ENCODE measurements around the gene SEC24B. TPM values are rescaled to one million over a fixed set of nuclear protein-coding genes. Genes with fewer than 3 reads are reported as not detected.

SEC24B gene
- total RNA-seq, 2 donors from 2014 or later, result 42.5 to 48.6 TPM

DNA sequence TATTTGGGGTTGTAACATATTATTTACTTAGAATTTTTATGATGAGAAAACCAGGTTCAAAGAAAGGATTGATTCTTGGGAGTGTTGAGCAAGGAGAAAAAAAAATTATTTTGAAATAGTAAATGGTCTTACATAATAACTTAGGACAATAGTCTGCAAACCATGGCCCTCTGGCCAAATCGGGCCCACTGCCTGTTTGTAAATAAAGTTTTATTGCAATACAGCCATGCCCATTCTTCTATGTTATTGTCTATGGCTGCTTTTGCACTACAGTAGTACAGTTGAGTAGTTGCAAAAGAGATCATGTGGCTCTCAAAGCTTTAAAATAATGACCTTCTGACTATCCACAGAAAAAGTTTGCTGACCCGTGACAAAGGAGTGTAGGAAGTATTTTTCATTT lies 63.3 kb downstream of the SEC24B start:
- no peaks in the 10 kb centered on the region for H3K4me1 Mint-ChIP-seq
- no peak overlapping the region for H3K27ac Mint-ChIP-seq
- no peaks in the 10 kb centered on the region for H3K9me3 Mint-ChIP-seq
- DNase-seq, result no peak
- Histone ChIP-seq H3K27ac (ENCODE audit: low read depth, low read length) (no peak overlapping the region), H3K4me3 (ENCODE audit: low read length) (no peak overlapping the region), H3K36me3 (ENCODE audit: control insufficient read depth, insufficient read depth, low read length) (peaks cover 80% of the 10 kb centered on the region), H3K27me3 (ENCODE audit: control insufficient read depth, insufficient read depth, low read length, poor library complexity, severe bottlenecking) (no peaks in the 10 kb centered on the region), H3K9ac (ENCODE audit: extremely low read depth, low read length, poor library complexity, severe bottlenecking) (no peak overlapping the region), H3K4me1 (ENCODE audit: control insufficient read depth, insufficient read depth, low read length) (no peaks in the 10 kb centered on the region), H3K9me3 (ENCODE audit: control insufficient read depth, low read length) (no peaks in the 10 kb centered on the region)
- TF ChIP-seq, protein P1, sequence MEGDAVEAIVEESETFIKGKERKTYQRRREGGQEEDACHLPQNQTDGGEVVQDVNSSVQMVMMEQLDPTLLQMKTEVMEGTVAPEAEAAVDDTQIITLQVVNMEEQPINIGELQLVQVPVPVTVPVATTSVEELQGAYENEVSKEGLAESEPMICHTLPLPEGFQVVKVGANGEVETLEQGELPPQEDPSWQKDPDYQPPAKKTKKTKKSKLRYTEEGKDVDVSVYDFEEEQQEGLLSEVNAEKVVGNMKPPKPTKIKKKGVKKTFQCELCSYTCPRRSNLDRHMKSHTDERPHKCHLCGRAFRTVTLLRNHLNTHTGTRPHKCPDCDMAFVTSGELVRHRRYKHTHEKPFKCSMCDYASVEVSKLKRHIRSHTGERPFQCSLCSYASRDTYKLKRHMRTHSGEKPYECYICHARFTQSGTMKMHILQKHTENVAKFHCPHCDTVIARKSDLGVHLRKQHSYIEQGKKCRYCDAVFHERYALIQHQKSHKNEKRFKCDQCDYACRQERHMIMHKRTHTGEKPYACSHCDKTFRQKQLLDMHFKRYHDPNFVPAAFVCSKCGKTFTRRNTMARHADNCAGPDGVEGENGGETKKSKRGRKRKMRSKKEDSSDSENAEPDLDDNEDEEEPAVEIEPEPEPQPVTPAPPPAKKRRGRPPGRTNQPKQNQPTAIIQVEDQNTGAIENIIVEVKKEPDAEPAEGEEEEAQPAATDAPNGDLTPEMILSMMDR (conservative IDR thresholded peaks at IDR 0.05), result no peak
- 83 to 98% methylated on average over 1 to 2 of the region's 2 CpGs for WGBS, 2 experiments (ENCODE audit: insufficient coverage in 1 of 2, insufficient read length in 1 of 2)
- no peak overlapping the region for H3K4me3 Mint-ChIP-seq
- peaks cover 66% of the 10 kb centered on the region for H3K36me3 Mint-ChIP-seq (ENCODE audit: low read depth)
- no peaks in the 10 kb centered on the region for H3K27me3 Mint-ChIP-seq (ENCODE audit: insufficient read depth)

DNA sequence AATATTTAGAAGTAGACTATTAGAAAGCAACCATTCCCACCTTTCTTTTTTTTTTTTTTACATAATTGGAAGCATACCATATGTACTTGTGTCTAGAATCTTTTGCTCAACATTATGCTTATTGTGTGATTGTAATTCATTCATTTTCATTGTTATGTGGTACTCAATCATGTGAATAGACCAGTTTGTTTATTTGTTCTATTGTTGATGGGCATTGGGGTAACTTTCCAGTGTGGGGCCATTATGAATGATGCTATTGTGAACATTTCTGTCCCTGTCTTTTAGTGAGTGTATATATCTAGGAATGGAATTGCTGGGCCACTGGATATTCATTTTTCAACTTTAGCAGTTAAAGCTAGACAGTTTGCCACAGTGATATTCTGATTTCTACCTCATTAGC lies 63.9 kb downstream of the SEC24B start:
- H3K4me3 Mint-ChIP-seq, result no peak overlapping the region
- no peak for DNase-seq
- no peaks in the 10 kb centered on the region for H3K9me3 ChIP-seq (ENCODE audit: control insufficient read depth, low read length)
- peaks cover 76% of the 10 kb centered on the region for H3K36me3 ChIP-seq (ENCODE audit: control insufficient read depth, insufficient read depth, low read length)
- H3K27me3 Mint-ChIP-seq (ENCODE audit: insufficient read depth), result no peaks in the 10 kb centered on the region
- H3K27me3 ChIP-seq (ENCODE audit: control insufficient read depth, insufficient read depth, low read length, poor library complexity, severe bottlenecking), result no peaks in the 10 kb centered on the region
- H3K4me1 Mint-ChIP-seq, result no peaks in the 10 kb centered on the region
- TF ChIP-seq, protein P1 (conservative IDR thresholded peaks at IDR 0.05), result no peak
- no peaks in the 10 kb centered on the region for H3K9me3 Mint-ChIP-seq
- H3K27ac ChIP-seq (ENCODE audit: low read depth, low read length), result no peak overlapping the region
- H3K4me3 ChIP-seq (ENCODE audit: low read length), result no peak overlapping the region
- H3K27ac Mint-ChIP-seq, result no peak overlapping the region
- no peak overlapping the region for H3K9ac ChIP-seq (ENCODE audit: extremely low read depth, low read length, poor library complexity, severe bottlenecking)
- no peaks in the 10 kb centered on the region for H3K4me1 ChIP-seq (ENCODE audit: control insufficient read depth, insufficient read depth, low read length)
- peaks cover 66% of the 10 kb centered on the region for H3K36me3 Mint-ChIP-seq (ENCODE audit: low read depth)

DNA sequence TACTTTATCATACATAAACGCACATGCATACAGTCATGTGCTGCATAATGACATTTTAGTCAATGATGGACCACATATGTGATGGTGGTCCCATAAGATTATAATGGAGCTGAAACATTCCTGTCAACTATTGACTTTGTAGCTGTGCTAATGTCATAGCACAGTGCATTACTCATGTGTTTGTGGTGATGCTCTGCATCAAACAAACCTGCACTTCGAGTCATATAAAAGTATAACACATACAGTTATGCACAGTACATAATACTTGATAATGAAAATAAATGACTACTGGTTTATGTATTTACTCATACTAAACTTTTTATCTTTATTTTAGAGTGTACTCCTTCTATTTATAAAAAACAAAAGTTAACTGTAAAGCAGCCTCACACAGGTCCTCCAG lies 65.9 kb downstream of the SEC24B start:
- H3K4me1 ChIP-seq (ENCODE audit: control insufficient read depth, insufficient read depth, low read length), result no peaks in the 10 kb centered on the region
- H3K36me3 ChIP-seq (ENCODE audit: control insufficient read depth, insufficient read depth, low read length), result peaks cover 75% of the 10 kb centered on the region
- H3K9ac ChIP-seq (ENCODE audit: extremely low read depth, low read length, poor library complexity, severe bottlenecking), result no peak overlapping the region
- no peak for DNase-seq
- Mint-ChIP-seq H3K4me1 (no peaks in the 10 kb centered on the region), H3K9me3 (no peaks in the 10 kb centered on the region), H3K4me3 (no peak overlapping the region), H3K36me3 (ENCODE audit: low read depth) (peaks cover 63% of the 10 kb centered on the region), H3K27ac (no peak overlapping the region), H3K27me3 (ENCODE audit: insufficient read depth) (no peaks in the 10 kb centered on the region)
- H3K27ac ChIP-seq (ENCODE audit: low read depth, low read length), result no peak overlapping the region
- H3K9me3 ChIP-seq (ENCODE audit: control insufficient read depth, low read length), result no peaks in the 10 kb centered on the region
- TF ChIP-seq, protein P1 (conservative IDR thresholded peaks at IDR 0.05), result no peak
- WGBS, 2 experiments (ENCODE audit: insufficient coverage in 1 of 2, insufficient read length in 1 of 2), result 98 to 100% methylated on average over 1 to 2 of the region's 2 CpGs
- H3K27me3 ChIP-seq (ENCODE audit: control insufficient read depth, insufficient read depth, low read length, poor library complexity, severe bottlenecking), result no peaks in the 10 kb centered on the region
- H3K4me3 ChIP-seq (ENCODE audit: low read length), result no peak overlapping the region

Data from endodermal cell (in vitro differentiated cells).